ENCODE measurements around the gene SLC30A9. TPM values are rescaled to one million over a fixed set of nuclear protein-coding genes. Genes with fewer than 3 reads are reported as not detected.

SLC30A9 gene
- total RNA-seq, 1 donor from 2014 or later: 27.1 TPM

GRCh38 chr4:42122237-42122636 is 131.9 kb downstream of the SLC30A9 start:
- H3K9ac ChIP-seq (ENCODE audit: low read depth in 1 of 3, low read length in 3 of 3): no peak overlapping the region
- no peak overlapping the region for H3K27ac ChIP-seq (ENCODE audit: low read depth, low read length)
- H3K36me3 ChIP-seq (ENCODE audit: control insufficient read depth in 3 of 3, insufficient read depth in 3 of 3, low read length in 3 of 3): no peaks in the 10 kb centered on the region
- no peaks in the 10 kb centered on the region for H3K9me3 ChIP-seq (ENCODE audit: control insufficient read depth in 3 of 3, low read length in 3 of 3)
- no peaks in the 10 kb centered on the region for H3K4me1 ChIP-seq (ENCODE audit: control insufficient read depth in 3 of 3, insufficient read depth in 3 of 3, low read length in 3 of 3)
- no peak overlapping the region for H3K4me3 ChIP-seq (ENCODE audit: low read length in 3 of 3)
- peaks cover 10 to 26% (median 21%) of the 10 kb centered on the region in 3 donors for H3K27me3 ChIP-seq (ENCODE audit: control insufficient read depth in 3 of 3, insufficient read depth in 3 of 3, low read length in 3 of 3)

- Histone ChIP-seq H3K4me3 (ENCODE audit: low read length in 3 of 3) (no peak overlapping the region), H3K9me3 (ENCODE audit: control insufficient read depth in 3 of 3, low read length in 3 of 3) (no peaks in the 10 kb centered on the region), H3K36me3 (ENCODE audit: control insufficient read depth in 3 of 3, insufficient read depth in 3 of 3, low read length in 3 of 3) (no peaks in the 10 kb centered on the region), H3K27ac (ENCODE audit: low read depth, low read length) (no peak overlapping the region), H3K27me3 (ENCODE audit: control insufficient read depth in 3 of 3, insufficient read depth in 3 of 3, low read length in 3 of 3) (peaks cover 10 to 26% (median 21%) of the 10 kb centered on the region in 3 donors), H3K4me1 (ENCODE audit: control insufficient read depth in 3 of 3, insufficient read depth in 3 of 3, low read length in 3 of 3) (no peaks in the 10 kb centered on the region), H3K9ac (ENCODE audit: low read depth in 1 of 3, low read length in 3 of 3) (no peak overlapping the region)
Observed at GRCh38 chr4:42123071-42123644, 132.8 kb downstream of the SLC30A9 start.

DNA sequence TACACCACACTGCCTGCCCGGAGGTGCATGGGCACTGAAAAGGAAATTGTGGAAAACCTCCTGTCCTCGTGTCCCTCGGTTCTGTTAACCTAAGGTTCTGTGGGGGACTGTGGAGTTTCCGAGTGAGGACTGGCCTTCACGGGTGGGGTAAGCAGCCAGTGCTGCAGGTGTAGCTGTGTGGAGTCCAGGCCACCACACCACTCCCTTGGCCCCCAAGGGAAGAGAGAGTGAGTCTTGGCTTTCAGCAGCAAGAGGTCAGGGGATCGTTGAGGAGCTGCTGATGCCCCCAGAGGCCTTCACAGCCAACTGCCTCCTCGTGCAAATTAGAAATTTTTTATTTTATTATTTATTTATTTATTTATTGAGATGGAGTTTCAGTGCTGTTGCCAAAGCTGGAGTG is 141.8 kb downstream of the SLC30A9 start:
- Histone ChIP-seq H3K27ac (ENCODE audit: low read depth, low read length) (no peak overlapping the region), H3K4me1 (ENCODE audit: control insufficient read depth in 3 of 3, insufficient read depth in 3 of 3, low read length in 3 of 3) (no peaks in the 10 kb centered on the region), H3K9ac (ENCODE audit: low read depth in 1 of 3, low read length in 3 of 3) (no peak overlapping the region), H3K27me3 (ENCODE audit: control insufficient read depth in 3 of 3, insufficient read depth in 3 of 3, low read length in 3 of 3) (peaks cover 0 to 2% (median 0%) of the 10 kb centered on the region in 3 donors), H3K4me3 (ENCODE audit: low read length in 3 of 3) (no peak overlapping the region), H3K36me3 (ENCODE audit: control insufficient read depth in 3 of 3, insufficient read depth in 3 of 3, low read length in 3 of 3) (no peaks in the 10 kb centered on the region), H3K9me3 (ENCODE audit: control insufficient read depth in 3 of 3, low read length in 3 of 3) (peaks cover 0 to 3% (median 0%) of the 10 kb centered on the region in 3 donors)

DNA sequence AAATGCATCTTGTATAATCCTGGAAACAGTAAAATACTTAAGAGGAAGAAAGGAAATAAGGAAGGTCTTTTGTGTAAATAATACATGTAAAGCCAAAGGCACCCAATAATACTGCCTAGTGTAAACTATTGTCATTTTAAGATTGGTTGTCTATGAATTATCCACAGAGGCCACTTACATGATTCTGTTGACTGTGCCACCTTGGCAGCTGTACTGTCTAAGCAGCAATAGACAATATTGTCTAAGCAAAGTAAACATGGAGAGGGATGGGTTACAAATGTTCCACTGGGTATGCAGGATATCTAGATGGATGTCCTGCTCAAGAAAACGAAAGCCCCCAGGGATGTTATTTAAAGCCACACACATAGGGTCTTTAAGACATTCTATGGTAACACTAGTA is 142.7 kb downstream of the SLC30A9 start:
- Histone ChIP-seq H3K27me3 (ENCODE audit: control insufficient read depth in 3 of 3, insufficient read depth in 3 of 3, low read length in 3 of 3) (peaks cover 0 to 2% (median 0%) of the 10 kb centered on the region in 3 donors), H3K4me1 (ENCODE audit: control insufficient read depth in 3 of 3, insufficient read depth in 3 of 3, low read length in 3 of 3) (no peaks in the 10 kb centered on the region), H3K9ac (ENCODE audit: low read depth in 1 of 3, low read length in 3 of 3) (no peak overlapping the region), H3K36me3 (ENCODE audit: control insufficient read depth in 3 of 3, insufficient read depth in 3 of 3, low read length in 3 of 3) (no peaks in the 10 kb centered on the region), H3K9me3 (ENCODE audit: control insufficient read depth in 3 of 3, low read length in 3 of 3) (peaks cover 0 to 3% (median 0%) of the 10 kb centered on the region in 3 donors), H3K27ac (ENCODE audit: low read depth, low read length) (no peak overlapping the region), H3K4me3 (ENCODE audit: low read length in 3 of 3) (no peak overlapping the region)

- Histone ChIP-seq H3K4me3 (ENCODE audit: low read length in 3 of 3) (no peak overlapping the region), H3K4me1 (ENCODE audit: control insufficient read depth in 3 of 3, insufficient read depth in 3 of 3, low read length in 3 of 3) (no peaks in the 10 kb centered on the region), H3K9me3 (ENCODE audit: control insufficient read depth in 3 of 3, low read length in 3 of 3) (peaks cover 0 to 6% (median 3%) of the 10 kb centered on the region in 3 donors), H3K27me3 (ENCODE audit: control insufficient read depth in 3 of 3, insufficient read depth in 3 of 3, low read length in 3 of 3) (peaks cover 2 to 4% (median 3%) of the 10 kb centered on the region in 3 donors), H3K36me3 (ENCODE audit: control insufficient read depth in 3 of 3, insufficient read depth in 3 of 3, low read length in 3 of 3) (no peaks in the 10 kb centered on the region), H3K9ac (ENCODE audit: low read depth in 1 of 3, low read length in 3 of 3) (no peak overlapping the region), H3K27ac (ENCODE audit: low read depth, low read length) (no peak overlapping the region)
Observed at GRCh38 chr4:42136371-42136770, 146.0 kb downstream of the SLC30A9 start.

Other genes starting within 250 kb of the SLC30A9 start
- gene PHOX2B, start 241.8 kb upstream of the SLC30A9 start, total RNA-seq: not detected
- gene TMEM33, start 55.1 kb upstream of the SLC30A9 start, total RNA-seq: 16.2 TPM
- gene DCAF4L1, start 8.8 kb upstream of the SLC30A9 start, total RNA-seq: under 0.01 TPM
- gene BEND4, start 162.1 kb downstream of the SLC30A9 start, total RNA-seq: under 0.01 TPM

All from skeletal muscle tissue (tissue), 4 donors.